GM18505 (cell line): ENCODE data around the gene HPSE.
"Not testable (repeated sequence)": the region's sequence is repeated elsewhere in the genome, so short reads cannot be mapped to it uniquely, and the experiment has no call there.

Experiments
- ATAC-seq: cut with Tn5 transposase; IDR thresholded peaks from one replicate; pipeline ENCODE4 v1.9.1; 2021; ENCODE audit not compliant: unreplicated experiment
- POLR2A ChIP-seq: IDR thresholded peaks from 4 replicates; pipeline ENCODE4 v1.6.1; 2011; ENCODE audit warnings: borderline replicate concordance; ENCODE audit not compliant: insufficient read depth, insufficient read length; ENCODE audit errors: extremely low read depth

Gene HPSE

DNA sequence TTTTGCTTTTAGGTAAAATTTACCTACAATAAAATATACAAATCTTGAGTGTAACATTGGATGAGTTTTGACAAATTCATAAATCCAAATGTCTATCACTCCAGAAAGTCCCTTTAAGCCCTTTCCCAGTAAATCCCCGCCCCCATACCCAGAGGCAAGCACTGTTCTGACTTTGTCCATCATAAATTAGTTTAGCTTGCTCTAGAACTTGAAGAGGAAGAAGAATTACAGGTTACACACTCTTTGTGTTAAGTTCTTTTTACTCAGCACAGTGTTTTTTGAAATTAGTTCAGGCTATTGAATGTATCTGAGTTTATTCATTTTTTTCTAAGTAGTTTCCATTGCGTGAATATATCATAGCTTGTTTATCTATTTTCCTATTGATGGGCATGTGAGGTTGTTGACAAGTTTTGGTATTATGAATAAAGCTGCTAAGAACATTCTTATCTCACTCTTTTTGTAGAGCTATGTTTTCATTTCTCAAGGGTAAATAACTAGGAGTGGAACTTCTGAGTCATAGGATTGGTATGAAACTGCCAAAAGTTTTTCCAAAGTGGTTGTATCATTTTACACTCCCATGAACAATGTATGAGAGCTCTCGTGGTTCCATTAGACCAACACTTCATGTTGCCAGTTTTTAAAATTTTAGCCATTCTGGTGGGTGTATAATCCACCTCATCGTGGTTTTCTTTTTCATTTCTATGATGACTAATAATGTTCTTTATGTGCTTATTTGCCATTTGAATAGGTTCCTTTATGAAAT lies 22.4 kb upstream of the HPSE start:
- no peak for TF ChIP-seq POLR2A
- no peak for ATAC-seq

DNA sequence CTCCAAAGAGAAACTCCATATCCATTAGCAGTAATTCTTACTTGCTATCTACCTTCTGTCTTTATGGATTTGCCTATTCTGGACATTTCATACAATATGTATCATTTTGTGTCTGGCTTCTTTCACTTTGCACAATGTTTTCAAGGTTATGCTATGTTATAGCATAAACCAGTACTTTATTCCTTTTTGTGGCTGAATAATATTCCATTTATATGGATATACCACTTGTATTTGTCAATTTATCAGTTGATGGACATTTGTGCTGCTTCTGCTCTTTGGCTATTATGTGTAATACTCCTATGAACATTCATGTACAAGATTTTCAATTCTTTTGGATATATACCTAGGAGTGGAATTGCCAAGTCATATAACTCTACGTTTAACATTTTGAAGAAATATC lies 18.9 kb upstream of the HPSE start:
- ATAC-seq = no peak
- TF ChIP-seq POLR2A = no peak

DNA sequence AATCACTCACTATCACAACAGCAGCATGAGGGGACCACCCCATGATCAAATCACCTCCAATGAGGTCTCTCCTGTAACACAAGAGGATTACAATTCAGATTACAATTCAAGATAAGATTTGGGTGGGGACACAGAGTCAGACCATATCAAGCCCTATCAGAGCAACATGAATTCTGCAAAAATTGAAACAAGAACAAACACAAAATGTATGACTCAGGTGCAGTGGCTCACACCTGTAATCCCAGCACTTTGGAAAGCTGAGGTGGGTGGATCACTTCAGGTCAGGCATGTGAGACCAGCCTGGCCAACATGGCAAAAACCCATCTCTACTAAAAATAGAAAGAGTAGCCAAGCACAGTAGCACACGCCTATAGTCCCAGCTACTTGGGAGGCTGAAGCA lies 13.4 kb upstream of the HPSE start:
- no peak for TF ChIP-seq POLR2A
- ATAC-seq = no peak

DNA sequence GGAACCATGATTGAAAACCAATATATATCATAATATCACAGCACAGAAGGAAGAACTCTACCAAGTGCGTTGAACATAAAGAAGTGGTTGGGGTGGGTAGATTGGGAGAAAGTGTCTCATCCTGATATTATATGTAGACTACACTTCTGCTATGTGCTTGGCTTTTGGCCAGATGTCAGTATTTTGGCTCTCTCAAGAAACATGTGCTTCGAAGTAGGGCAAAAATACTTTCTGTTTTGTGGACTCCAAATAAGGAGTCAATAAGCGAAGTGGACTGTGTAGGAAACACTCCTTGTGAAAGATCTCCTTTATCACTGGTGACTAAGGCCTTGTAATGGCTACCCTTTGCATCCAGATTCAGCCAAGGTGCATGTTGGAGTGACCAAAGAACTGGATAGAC lies 7.8 kb upstream of the HPSE start:
- no peak for ATAC-seq
- no peak for TF ChIP-seq POLR2A

DNA sequence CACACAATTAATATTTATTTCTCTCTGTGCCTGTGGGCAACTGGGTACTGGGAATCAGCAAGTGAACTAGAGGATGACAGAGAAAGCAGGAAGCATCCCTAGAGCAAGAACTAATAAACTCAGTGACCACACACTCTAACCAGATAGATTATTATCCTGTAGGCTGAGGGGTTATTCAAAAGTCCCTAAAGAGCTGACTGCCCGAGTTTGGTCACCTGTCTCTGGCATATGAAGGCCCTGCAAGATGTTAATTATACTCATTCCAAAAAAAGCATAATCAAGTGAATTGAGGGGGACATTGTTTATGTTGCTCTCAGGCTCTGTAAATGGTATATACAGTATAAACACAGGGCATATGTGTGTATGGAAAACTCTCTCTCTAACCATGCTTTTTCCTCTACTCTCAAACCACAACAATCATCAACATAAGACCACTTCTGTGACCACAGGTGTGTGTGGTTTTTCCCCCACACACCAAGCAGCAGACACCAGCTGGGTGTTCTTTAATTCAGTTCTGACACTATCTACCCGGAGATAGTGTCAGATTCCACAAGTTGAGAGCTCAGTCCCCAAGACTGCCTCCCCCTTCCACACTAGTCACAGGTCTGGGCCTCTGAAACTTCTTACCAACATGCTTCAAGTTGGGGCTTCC lies 6.2 kb upstream of the HPSE start:
- TF ChIP-seq POLR2A = no peak
- ATAC-seq = peak; percentile 55

DNA sequence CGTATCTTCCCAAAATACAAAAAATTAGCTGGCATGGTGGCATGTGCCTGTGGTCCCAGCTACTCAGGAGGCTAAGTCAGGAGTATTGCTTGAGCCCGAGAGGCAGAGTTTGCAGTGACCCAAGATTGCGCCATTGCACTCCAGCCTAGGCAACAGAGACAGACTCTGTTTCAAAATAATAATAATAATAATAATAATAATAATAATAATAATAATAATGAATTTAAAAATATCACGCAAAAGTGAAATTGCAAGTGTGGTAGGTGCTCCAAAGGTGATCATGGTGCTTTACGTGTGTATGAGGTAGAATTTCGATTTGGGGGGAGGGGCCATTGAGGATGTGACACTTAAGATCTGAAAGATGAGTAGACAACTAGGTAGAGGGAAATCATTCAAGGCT lies 4.9 kb upstream of the HPSE start:
- ATAC-seq = no peak
- TF ChIP-seq POLR2A = no peak

DNA sequence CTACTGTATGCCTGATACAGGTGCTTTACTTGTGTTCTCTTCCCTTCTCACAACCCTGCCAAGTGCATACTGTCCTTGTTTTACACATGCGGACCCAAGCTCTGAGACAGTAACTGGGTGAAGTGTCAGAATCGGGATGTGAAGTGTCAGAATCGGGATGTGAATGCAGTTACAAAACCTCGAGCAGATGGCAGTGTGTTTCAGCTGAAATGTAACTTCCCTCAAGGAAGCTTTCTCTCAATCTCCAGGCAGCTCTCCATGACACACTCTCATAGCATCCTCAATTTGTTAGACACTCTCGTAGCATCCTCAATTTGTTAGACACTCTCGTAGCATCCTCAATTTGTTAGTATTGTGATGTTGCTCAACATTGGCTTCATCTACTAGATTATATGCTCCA lies 1.1 kb upstream of the HPSE start:
- no peak for TF ChIP-seq POLR2A
- ATAC-seq = no peak

DNA sequence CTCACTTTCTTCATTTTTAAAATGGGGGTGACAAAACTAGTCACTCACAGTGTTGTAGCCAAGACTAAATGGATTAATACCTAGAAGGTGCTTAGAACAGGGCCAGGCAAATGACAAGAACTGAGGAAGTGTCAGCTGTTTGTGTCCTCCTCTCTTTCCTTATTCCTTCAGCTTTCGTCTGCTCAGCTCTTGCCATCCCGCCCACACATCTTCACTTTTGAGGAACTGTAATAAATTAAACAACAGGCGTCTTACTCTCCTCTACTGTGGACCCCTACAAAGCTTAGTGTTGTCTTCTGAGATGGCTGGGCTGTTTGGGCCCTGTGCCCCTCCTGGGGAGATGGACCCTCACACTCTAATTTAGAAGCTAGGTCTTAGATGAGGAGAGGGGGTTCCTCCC lies 2.7 kb downstream of the HPSE start:
- no peak for TF ChIP-seq POLR2A
- ATAC-seq = no peak

DNA sequence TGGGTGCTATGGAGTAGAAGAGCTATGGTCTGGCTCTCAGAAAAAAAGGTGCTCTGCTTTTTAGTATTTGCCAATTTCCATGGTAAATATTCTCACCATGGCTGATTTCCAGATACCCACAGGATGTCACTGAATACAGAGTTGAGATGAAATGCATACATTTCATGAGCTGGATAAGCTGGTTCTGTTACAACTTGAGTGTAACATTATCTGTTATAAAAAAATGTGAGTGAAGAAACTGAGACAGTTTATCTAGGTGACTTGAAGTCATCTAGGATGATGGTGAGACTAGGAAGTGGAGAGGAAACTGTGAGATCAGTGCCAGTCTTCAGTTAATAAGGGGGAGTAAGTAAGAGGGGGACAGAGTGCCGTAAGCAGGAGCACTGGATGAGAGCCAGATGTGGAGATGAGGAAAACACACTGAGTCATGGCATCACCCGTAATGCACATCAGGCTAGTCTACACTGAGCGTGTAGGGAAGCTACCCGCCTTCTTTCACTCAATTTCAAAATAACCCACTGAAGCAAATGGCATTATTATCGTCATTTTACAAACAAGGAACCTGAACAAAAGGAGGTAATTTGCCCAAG lies 5.0 kb downstream of the HPSE start:
- ATAC-seq = no peak

DNA sequence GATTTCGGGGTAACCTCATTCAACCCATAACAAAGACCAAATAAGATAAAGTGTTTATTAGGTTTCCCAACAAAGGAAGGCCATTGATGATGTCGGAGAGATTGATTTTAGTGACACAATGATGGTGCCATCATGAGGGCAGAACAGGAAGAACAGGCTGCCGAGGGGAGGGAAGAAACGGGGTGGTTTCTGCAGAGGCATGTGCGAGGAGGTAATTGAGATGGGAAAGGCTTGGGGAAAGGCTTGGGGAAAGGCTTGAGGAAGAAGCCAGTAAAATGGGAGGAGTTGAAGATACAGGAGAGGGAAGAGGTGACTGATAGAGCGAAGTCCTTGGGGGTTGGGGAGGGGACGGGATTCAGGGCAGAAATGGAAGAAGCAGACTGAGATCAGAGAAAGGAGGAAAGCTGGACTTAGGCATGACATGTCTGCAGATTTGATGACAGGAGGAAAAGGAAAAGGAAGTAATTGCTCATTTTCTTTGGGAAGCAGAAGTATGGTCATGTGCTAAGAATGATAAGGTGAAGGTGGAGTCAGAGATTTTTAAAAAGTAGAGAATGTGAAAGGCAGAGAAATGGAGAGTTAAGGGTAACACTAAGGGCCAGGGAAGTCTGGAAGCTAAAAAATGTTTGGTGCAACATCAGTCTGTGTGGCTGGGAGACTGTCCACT lies 6.0 kb downstream of the HPSE start:
- no peak for ATAC-seq

More for the DNA sequence above, 5.0 kb downstream of the HPSE start:
- TF ChIP-seq POLR2A = no peak

DNA sequence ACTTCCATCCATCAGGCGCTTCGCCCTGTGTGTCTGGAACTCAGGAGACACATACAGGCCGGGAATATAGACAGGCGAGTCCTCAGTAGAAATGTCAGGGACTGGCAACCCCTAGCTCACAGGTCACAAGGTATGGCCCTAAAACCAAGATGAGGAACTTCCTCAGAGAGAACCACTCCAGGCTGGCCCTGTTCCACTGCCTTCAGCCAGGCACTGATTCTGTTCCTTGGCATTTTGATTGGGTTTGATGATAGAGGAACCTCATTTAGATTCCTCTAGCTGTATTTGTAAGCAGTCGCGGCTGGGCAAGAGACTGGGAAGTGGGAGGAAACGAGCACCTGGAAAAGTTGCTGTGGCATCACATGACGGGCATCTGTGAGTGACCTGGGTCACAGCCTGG lies 8.1 kb downstream of the HPSE start:
- TF ChIP-seq POLR2A = no peak
- ATAC-seq = no peak

More for the DNA sequence above, 6.0 kb downstream of the HPSE start:
- no peak for TF ChIP-seq POLR2A

DNA sequence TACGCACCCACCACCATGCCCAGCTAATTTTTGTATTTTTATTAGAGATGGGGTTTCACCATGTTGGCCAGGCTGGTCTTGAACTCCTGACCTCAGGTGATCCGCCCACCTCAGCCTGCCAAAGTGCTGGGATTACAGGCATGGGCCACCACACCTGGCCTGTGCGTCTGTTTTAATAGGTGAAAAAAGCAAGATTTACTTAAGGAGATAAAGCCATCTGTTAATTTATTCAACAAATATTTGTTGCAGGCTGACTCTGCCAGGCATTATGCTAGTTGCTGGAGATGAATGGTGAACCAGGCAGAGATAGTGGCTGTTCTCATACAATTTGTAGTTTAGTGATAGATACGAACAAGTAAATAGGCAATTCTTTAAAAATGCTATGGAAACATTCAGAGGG lies 9.3 kb downstream of the HPSE start:
- ATAC-seq = not testable (repeated sequence)

DNA sequence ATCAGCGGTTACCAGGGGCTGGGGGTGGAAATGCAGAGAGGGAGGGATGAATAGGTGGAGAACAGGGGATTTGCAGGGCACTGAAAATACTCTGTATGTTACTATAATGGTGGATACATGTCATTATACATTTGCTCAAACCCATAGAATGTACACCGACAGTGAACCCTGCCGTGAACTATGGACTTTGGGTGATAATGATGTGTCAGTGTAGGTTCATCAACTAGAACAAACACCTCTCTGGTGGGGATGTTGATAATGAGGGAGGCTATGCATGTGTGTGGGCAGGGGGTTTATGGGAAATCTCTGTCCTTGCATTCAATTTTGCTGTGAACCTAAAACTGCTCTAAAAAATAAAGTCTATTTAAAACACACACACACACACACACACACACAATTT lies 11.5 kb downstream of the HPSE start:
- TF ChIP-seq POLR2A = no peak
- ATAC-seq = no peak

DNA sequence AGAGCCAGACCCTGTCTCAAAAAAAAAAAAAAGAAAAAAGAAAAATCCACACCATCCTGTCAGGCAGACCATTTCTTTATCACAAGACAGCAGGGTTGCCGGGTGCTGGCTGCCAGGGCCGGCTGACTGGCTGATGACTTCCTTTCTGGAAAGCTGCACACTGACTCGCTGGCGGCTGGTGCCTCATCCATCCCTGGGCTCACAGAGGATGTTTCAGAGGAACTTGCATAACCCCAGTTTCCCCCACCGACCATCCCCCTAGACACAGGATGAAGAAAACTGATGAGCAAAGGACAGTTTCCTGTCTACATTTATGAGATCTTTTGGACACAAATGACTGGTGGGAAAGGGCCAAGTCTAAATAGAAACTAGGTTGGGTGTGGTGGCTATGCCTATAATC lies 14.1 kb downstream of the HPSE start:
- TF ChIP-seq POLR2A = no peak
- ATAC-seq = no peak

DNA sequence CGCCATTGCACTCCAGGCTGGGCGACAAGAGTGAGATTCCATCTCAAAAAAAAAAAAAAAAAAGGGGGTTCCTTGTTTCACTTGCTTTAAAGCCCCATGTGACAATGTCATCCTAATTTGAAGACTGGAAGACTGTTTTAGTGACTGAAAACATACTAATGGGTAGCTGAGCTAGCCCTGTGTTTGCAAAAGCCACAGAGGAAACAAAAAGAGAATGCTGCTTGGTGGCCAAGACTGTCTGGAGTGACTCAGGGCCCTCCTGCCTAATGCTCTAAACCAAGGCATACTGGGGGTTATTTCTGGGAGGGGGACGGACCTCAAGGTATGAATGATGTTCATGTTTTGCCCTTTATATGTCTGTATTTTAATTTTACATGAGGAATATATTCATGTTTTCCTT lies 16.0 kb downstream of the HPSE start:
- ATAC-seq = no peak
- TF ChIP-seq POLR2A = no peak

DNA sequence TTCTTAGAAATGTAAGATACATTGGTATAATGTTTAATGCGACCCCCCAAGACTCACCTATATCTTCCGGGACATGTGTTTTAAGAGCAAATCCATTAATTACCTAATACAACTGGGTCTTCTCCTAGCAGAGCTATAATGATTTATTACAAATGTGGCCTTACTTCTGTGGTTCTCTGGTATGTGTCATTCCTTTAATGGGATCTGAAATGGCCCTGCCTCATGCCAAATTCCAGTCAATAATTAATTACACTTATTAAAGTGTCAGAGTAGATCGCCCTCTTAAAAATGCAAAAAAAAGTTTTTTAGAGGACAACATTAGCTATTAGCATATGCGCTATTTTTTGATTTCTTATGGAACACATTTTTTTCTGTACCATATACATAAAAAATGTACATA lies 17.0 kb downstream of the HPSE start:
- TF ChIP-seq POLR2A = no peak
- ATAC-seq = no peak
